SU-DHL-6 (cell line): ENCODE measurements around the gene PTS.

ENCODE experiments used
- H2AFZ ChIP-seq: fragments of 200-600 bp; sonication (generic); 2 replicates; pipeline ENCODE4 v1.6.1; 2014; ENCODE audit warnings: low read depth, mild to moderate bottlenecking, moderate library complexity, mixed read lengths, antibody characterized with exemption, low read length; ENCODE audit not compliant: severe bottlenecking
- H3F3A ChIP-seq: fragments of 200-600 bp; shearing (Covaris generic); 2 replicates; pipeline ENCODE4 v1.6.0; 2016; ENCODE audit warnings: antibody characterized with exemption, mild to moderate bottlenecking; ENCODE audit not compliant: insufficient read depth
- H3K27ac ChIP-seq: fragments of 200-600 bp; sonication (generic); 2 replicates; pipeline ENCODE4 v1.5.1; 2016; ENCODE audit warnings: low read depth, mild to moderate bottlenecking, low read length, moderate library complexity, mixed read lengths
- H3K27me3 ChIP-seq: fragments of 200-600 bp; sonication (generic), shearing (Covaris generic); 2 replicates; pipeline ENCODE4 v1.6.0; 2014; ENCODE audit warnings: mild to moderate bottlenecking, low read length
- H3K36me3 ChIP-seq: fragments of 200-600 bp; sonication (generic); 2 replicates; pipeline ENCODE4 v1.6.1; 2014; ENCODE audit warnings: mild to moderate bottlenecking, low read length, mixed read lengths
- H3K4me2 ChIP-seq: fragments of 300-600, 200-600 bp; shearing (Covaris generic), sonication (generic); 2 replicates; pipeline ENCODE4 v1.6.0; 2014; ENCODE audit warnings: low read length, low read depth, mild to moderate bottlenecking; ENCODE audit not compliant: poor library complexity, severe bottlenecking
- H3K4me3 ChIP-seq: fragments of 200-600 bp; sonication (generic); 2 replicates; pipeline ENCODE4 v1.5.1; 2014; ENCODE audit warnings: antibody characterized with exemption, low read length, mild to moderate bottlenecking, mixed read lengths; ENCODE audit not compliant: insufficient read depth, poor library complexity, severe bottlenecking
- H3K79me2 ChIP-seq: fragments of 200-600 bp; sonication (generic); 2 replicates; pipeline ENCODE4 v1.6.1; 2014; ENCODE audit warnings: mild to moderate bottlenecking, low read length, moderate library complexity; ENCODE audit not compliant: insufficient read depth
- H3K9ac ChIP-seq: fragments of 200-600 bp; sonication (generic); 2 replicates; pipeline ENCODE4 v1.7.0; 2014; ENCODE audit warnings: mild to moderate bottlenecking, low read length
- H3K9me2 ChIP-seq: fragments of 200-600 bp; sonication (generic); replicated peaks from 2 replicates; pipeline ENCODE4 v1.6.1; 2014; ENCODE audit warnings: low read length; ENCODE audit not compliant: insufficient read depth
- H3K9me3 ChIP-seq: fragments of 200-600 bp; sonication (generic); 2 replicates; pipeline ENCODE4 v1.6.1; 2014; ENCODE audit warnings: low read length, mixed read lengths; ENCODE audit not compliant: insufficient read depth
- H4K20me1 ChIP-seq: fragments of 200-600 bp; sonication (generic); 2 replicates; pipeline ENCODE4 v1.6.1; 2014; ENCODE audit warnings: low read depth, mild to moderate bottlenecking, antibody characterized with exemption, low read length, moderate library complexity, mixed read lengths
- EZH2phosphoT487 ChIP-seq: fragments of 200-600 bp; sonication (generic), shearing (Covaris generic); conservative IDR thresholded peaks from 2 replicates; pipeline ENCODE4 v1.6.1; 2018; ENCODE audit warnings: mild to moderate bottlenecking, antibody characterized with exemption, low read length, moderate library complexity, mixed read lengths
- TF ChIP-seq, protein P1 (sequence below): fragments of 200-600 bp; sonication (generic); IDR thresholded peaks from one replicate; pipeline ENCODE4 v1.5.1; 2017; ENCODE audit warnings: antibody characterized with exemption, mild to moderate bottlenecking, low read length, moderate library complexity; ENCODE audit not compliant: insufficient read depth, poor library complexity, severe bottlenecking

Gene PTS

GRCh38 chr11:112260490-112260889 is 34.3 kb downstream of the PTS start, which contains the start of gene PLET1:
Gene PLET1 (minus strand): TSS chr11:112260860. CDS start chr11:112260589, 271 bp downstream.
- Histone ChIP-seq H3K9ac (no peak within 1 kb of the TSS), H3K27me3 (no peaks in the 10 kb centered on the region), H2AFZ (no peak within 1 kb of the TSS), H3F3A (no peaks in the 10 kb centered on the region), H3K9me2 (no peaks in the 10 kb centered on the region), H3K36me3 (no peaks in the 10 kb centered on the region), H3K4me2 (no peak within 1 kb of the TSS), H4K20me1 (no peaks in the 10 kb centered on the region), H3K9me3 (no peaks in the 10 kb centered on the region), H3K27ac (no peak within 1 kb of the TSS), H3K79me2 (no peaks in the 10 kb centered on the region), H3K4me3 (no peak within 1 kb of the TSS)
- no peak for TF ChIP-seq EZH2phosphoT487
- TF ChIP-seq, protein P1, sequence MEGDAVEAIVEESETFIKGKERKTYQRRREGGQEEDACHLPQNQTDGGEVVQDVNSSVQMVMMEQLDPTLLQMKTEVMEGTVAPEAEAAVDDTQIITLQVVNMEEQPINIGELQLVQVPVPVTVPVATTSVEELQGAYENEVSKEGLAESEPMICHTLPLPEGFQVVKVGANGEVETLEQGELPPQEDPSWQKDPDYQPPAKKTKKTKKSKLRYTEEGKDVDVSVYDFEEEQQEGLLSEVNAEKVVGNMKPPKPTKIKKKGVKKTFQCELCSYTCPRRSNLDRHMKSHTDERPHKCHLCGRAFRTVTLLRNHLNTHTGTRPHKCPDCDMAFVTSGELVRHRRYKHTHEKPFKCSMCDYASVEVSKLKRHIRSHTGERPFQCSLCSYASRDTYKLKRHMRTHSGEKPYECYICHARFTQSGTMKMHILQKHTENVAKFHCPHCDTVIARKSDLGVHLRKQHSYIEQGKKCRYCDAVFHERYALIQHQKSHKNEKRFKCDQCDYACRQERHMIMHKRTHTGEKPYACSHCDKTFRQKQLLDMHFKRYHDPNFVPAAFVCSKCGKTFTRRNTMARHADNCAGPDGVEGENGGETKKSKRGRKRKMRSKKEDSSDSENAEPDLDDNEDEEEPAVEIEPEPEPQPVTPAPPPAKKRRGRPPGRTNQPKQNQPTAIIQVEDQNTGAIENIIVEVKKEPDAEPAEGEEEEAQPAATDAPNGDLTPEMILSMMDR: no peak

- Histone ChIP-seq H3K36me3 (no peaks in the 10 kb centered on the region), H3K4me2 (no peak overlapping the region), H3K27me3 (no peaks in the 10 kb centered on the region), H3K9me3 (no peaks in the 10 kb centered on the region), H4K20me1 (no peaks in the 10 kb centered on the region), H3K79me2 (no peaks in the 10 kb centered on the region), H3K9me2 (no peaks in the 10 kb centered on the region), H2AFZ (no peak overlapping the region), H3F3A (no peaks in the 10 kb centered on the region), H3K27ac (no peak overlapping the region), H3K9ac (no peak overlapping the region), H3K4me3 (no peak overlapping the region)
- TF ChIP-seq, protein P1: no peak
- TF ChIP-seq EZH2phosphoT487: no peak
These were observed 39.6 kb downstream of the PTS start for GRCh38 chr11:112265659-112266409.

GRCh38 chr11:112266410-112266778 is 40.2 kb downstream of the PTS start:
- Histone ChIP-seq H3K79me2 (no peaks in the 10 kb centered on the region), H3K9me2 (no peaks in the 10 kb centered on the region), H3F3A (no peaks in the 10 kb centered on the region), H3K4me2 (no peak overlapping the region), H3K27ac (no peak overlapping the region), H3K36me3 (no peaks in the 10 kb centered on the region), H2AFZ (no peak overlapping the region), H3K9ac (no peak overlapping the region), H4K20me1 (no peaks in the 10 kb centered on the region), H3K27me3 (no peaks in the 10 kb centered on the region), H3K4me3 (no peak overlapping the region), H3K9me3 (no peaks in the 10 kb centered on the region)
- TF ChIP-seq, protein P1: no peak
- no peak for TF ChIP-seq EZH2phosphoT487
